Hepatocyte (in vitro differentiated cells): Measurements from ENCODE around the gene CSNK1G3.

Experiments used
- EZH2 ChIP-seq: fragments of 200-600 bp; sonication (generic); IDR thresholded peaks from 2 replicates; pipeline ENCODE4 v1.6.1; 2016; ENCODE audit warnings: antibody characterized with exemption, mild to moderate bottlenecking, borderline replicate concordance
- EZH2phosphoT487 ChIP-seq: fragments of 200-600 bp; sonication (generic); IDR thresholded peaks from one replicate; pipeline ENCODE4 v1.6.1; 2018; ENCODE audit warnings: antibody characterized with exemption, mild to moderate bottlenecking, low read depth, moderate library complexity; ENCODE audit not compliant: unreplicated experiment, severe bottlenecking
- TF ChIP-seq, protein P1 (sequence below): fragments of 200-600 bp; sonication (generic); IDR thresholded peaks from 2 replicates; pipeline ENCODE4 v1.5.1; 2016; ENCODE audit warnings: antibody characterized with exemption, mild to moderate bottlenecking; ENCODE audit not compliant: poor library complexity

DNA sequence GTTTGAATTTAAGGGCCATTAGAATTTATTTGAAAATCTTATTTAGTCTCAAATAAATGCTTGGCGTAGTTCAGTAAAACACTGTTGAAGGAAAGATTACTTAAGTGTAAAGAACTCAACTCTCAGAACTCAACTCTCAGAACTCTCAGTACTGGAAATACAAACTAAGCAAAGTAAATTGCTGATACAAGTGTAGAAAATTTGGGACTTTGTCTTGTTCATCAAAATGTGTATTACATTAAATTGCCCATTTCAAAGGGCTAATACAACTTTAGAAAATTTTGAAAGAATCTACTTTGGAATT, 99.4 kb downstream of the CSNK1G3 start:
- TF ChIP-seq, protein P1, sequence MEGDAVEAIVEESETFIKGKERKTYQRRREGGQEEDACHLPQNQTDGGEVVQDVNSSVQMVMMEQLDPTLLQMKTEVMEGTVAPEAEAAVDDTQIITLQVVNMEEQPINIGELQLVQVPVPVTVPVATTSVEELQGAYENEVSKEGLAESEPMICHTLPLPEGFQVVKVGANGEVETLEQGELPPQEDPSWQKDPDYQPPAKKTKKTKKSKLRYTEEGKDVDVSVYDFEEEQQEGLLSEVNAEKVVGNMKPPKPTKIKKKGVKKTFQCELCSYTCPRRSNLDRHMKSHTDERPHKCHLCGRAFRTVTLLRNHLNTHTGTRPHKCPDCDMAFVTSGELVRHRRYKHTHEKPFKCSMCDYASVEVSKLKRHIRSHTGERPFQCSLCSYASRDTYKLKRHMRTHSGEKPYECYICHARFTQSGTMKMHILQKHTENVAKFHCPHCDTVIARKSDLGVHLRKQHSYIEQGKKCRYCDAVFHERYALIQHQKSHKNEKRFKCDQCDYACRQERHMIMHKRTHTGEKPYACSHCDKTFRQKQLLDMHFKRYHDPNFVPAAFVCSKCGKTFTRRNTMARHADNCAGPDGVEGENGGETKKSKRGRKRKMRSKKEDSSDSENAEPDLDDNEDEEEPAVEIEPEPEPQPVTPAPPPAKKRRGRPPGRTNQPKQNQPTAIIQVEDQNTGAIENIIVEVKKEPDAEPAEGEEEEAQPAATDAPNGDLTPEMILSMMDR = no peak
- TF ChIP-seq EZH2 (no peak), EZH2phosphoT487 (no peak)
